HL-60 (cell line): ENCODE results near the gene ETV6.

Experiments
- GABPA ChIP-seq: IDR thresholded peaks from 2 replicates; pipeline ENCODE4 v1.6.1; 2012; ENCODE audit warnings: low read depth
- SPI1 ChIP-seq: IDR thresholded peaks from 2 replicates; pipeline ENCODE4 v1.6.1; 2012; ENCODE audit warnings: low read depth, mild to moderate bottlenecking, borderline replicate concordance
- TF ChIP-seq, protein P1 (sequence below): IDR thresholded peaks from one replicate; pipeline ENCODE4 v1.5.1; 2011; ENCODE audit warnings: low read length, control low read depth, inconsistent platforms; ENCODE audit not compliant: insufficient read depth

GRCh38 chr12:11872055-11872454 lies 222.6 kb downstream of the ETV6 start:
- TF ChIP-seq, protein P1, sequence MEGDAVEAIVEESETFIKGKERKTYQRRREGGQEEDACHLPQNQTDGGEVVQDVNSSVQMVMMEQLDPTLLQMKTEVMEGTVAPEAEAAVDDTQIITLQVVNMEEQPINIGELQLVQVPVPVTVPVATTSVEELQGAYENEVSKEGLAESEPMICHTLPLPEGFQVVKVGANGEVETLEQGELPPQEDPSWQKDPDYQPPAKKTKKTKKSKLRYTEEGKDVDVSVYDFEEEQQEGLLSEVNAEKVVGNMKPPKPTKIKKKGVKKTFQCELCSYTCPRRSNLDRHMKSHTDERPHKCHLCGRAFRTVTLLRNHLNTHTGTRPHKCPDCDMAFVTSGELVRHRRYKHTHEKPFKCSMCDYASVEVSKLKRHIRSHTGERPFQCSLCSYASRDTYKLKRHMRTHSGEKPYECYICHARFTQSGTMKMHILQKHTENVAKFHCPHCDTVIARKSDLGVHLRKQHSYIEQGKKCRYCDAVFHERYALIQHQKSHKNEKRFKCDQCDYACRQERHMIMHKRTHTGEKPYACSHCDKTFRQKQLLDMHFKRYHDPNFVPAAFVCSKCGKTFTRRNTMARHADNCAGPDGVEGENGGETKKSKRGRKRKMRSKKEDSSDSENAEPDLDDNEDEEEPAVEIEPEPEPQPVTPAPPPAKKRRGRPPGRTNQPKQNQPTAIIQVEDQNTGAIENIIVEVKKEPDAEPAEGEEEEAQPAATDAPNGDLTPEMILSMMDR: no peak
- TF ChIP-seq SPI1 (no peak), GABPA (no peak)
